Ishikawa (cell line): ENCODE data around the gene NFXL1.

Experiments
- CEBPB ChIP-seq: IDR thresholded peaks from 2 replicates; pipeline ENCODE4 v1.6.1; 2012
- CREB1 ChIP-seq: IDR thresholded peaks from 2 replicates; pipeline ENCODE4 v1.6.1; 2012; ENCODE audit warnings: low read depth
- EGR1 ChIP-seq: IDR thresholded peaks from 2 replicates; pipeline ENCODE4 v1.6.1; 2012
- EP300 ChIP-seq: IDR thresholded peaks from 2 replicates; pipeline ENCODE4 v1.6.1; 2012; ENCODE audit warnings: borderline replicate concordance
- FOXM1 ChIP-seq: IDR thresholded peaks from 2 replicates; pipeline ENCODE4 v1.6.1; 2012; ENCODE audit warnings: low read depth, borderline replicate concordance
- NFIC ChIP-seq: IDR thresholded peaks from 2 replicates; pipeline ENCODE4 v1.6.1; 2012
- RAD21 ChIP-seq: IDR thresholded peaks from 2 replicates; pipeline ENCODE4 v1.6.1; 2012; ENCODE audit warnings: low read depth
- TAF1 ChIP-seq: IDR thresholded peaks from 2 replicates; pipeline ENCODE4 v1.6.1; 2012; ENCODE audit warnings: low read depth, mild to moderate bottlenecking
- TCF12 ChIP-seq: IDR thresholded peaks from 2 replicates; pipeline ENCODE4 v1.6.1; 2012; ENCODE audit warnings: low read depth
- TEAD4 ChIP-seq: IDR thresholded peaks from 2 replicates; pipeline ENCODE4 v1.6.1; 2012
- YY1 ChIP-seq: IDR thresholded peaks from 2 replicates; pipeline ENCODE4 v1.6.1; 2012; ENCODE audit warnings: low read depth
- ZBTB7A ChIP-seq: IDR thresholded peaks from 2 replicates; pipeline ENCODE4 v1.6.1; 2012; ENCODE audit warnings: low read depth
- TF ChIP-seq, protein P1 (sequence below): IDR thresholded peaks from 2 replicates; pipeline ENCODE4 v1.6.1; 2012
- TF ChIP-seq, protein P2 (sequence below): IDR thresholded peaks from 2 replicates; pipeline ENCODE4 v1.6.1; 2012; ENCODE audit warnings: low read depth, mild to moderate bottlenecking
- TF ChIP-seq, protein P3 (sequence below): IDR thresholded peaks from 2 replicates; pipeline ENCODE4 v1.6.1; 2012

The NFXL1 gene

DNA sequence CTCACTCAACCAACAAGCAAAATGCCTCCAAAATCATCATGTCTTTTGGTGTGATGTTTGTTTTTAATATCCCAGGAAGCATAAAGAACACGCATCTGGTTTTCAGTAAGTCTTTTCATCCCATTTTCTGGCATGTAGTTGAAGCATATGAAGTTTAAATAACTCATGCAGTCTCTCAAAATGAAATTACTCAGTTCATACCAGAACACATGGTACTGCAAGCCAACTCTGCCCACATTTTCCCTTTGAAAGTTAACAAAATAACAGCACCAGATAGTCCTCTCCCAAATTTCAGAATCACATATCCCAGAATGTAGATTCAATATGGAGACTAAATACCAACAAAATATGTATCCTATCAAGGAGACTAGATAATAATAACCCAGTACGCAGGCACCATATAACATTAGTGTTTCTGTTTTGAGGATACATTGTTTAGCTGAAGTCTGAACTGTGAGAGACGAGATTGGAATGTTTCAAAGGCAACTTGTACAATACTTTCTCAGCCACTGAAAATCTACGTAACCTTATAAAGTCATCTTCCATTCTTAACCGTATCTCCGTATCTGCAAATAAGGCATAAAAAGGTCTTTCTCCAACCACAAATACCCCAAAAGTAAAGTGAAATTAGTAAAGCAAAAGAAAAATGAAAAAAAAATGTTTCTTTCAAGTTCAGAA lies 99.6 kb downstream of the NFXL1 start:
- TF ChIP-seq TEAD4 (no peak), EP300 (no peak), CREB1 (no peak), YY1 (no peak), CEBPB (no peak), FOXM1 (no peak), RAD21 (no peak), TCF12 (no peak)
- TF ChIP-seq, protein P1, sequence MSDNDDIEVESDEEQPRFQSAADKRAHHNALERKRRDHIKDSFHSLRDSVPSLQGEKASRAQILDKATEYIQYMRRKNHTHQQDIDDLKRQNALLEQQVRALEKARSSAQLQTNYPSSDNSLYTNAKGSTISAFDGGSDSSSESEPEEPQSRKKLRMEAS, result no peak
- TF ChIP-seq, protein P2, sequence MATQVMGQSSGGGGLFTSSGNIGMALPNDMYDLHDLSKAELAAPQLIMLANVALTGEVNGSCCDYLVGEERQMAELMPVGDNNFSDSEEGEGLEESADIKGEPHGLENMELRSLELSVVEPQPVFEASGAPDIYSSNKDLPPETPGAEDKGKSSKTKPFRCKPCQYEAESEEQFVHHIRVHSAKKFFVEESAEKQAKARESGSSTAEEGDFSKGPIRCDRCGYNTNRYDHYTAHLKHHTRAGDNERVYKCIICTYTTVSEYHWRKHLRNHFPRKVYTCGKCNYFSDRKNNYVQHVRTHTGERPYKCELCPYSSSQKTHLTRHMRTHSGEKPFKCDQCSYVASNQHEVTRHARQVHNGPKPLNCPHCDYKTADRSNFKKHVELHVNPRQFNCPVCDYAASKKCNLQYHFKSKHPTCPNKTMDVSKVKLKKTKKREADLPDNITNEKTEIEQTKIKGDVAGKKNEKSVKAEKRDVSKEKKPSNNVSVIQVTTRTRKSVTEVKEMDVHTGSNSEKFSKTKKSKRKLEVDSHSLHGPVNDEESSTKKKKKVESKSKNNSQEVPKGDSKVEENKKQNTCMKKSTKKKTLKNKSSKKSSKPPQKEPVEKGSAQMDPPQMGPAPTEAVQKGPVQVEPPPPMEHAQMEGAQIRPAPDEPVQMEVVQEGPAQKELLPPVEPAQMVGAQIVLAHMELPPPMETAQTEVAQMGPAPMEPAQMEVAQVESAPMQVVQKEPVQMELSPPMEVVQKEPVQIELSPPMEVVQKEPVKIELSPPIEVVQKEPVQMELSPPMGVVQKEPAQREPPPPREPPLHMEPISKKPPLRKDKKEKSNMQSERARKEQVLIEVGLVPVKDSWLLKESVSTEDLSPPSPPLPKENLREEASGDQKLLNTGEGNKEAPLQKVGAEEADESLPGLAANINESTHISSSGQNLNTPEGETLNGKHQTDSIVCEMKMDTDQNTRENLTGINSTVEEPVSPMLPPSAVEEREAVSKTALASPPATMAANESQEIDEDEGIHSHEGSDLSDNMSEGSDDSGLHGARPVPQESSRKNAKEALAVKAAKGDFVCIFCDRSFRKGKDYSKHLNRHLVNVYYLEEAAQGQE, result no peak

DNA sequence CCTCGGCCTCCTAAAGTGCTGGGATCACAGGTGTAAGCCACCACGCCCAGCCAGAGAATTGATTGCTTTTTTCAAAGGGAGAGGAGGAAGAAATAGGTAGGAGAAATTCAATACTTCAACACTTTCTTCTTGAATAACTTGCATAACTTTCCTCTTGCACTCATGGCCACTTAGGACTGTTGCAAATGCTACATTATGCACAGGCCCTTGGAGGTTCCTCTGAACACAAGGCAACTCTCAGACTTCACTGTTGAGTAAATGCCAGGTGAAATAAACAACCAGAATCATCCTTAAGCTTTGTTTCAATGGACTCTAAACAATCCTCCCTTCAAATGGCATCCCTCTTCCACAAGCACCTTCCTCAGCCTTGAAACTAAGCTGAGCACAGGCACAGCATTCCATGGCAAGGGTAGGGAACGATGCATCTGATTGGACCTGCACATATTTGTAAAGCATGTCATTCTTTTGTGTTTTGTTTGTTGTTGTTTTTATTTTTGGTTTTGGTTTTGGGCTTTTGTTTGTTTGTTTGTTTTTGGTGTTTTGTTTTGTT lies 104.7 kb downstream of the NFXL1 start:
- TF ChIP-seq CREB1, result no peak
- TF ChIP-seq YY1, result no peak
- no peak for TF ChIP-seq TCF12
- TF ChIP-seq, protein P1, result no peak
- no peak for TF ChIP-seq FOXM1
- TF ChIP-seq EGR1, result no peak
- TF ChIP-seq RAD21, result no peak
- TF ChIP-seq TEAD4, result no peak
- TF ChIP-seq EP300, result no peak
- no peak for TF ChIP-seq ZBTB7A
- TF ChIP-seq, protein P3, sequence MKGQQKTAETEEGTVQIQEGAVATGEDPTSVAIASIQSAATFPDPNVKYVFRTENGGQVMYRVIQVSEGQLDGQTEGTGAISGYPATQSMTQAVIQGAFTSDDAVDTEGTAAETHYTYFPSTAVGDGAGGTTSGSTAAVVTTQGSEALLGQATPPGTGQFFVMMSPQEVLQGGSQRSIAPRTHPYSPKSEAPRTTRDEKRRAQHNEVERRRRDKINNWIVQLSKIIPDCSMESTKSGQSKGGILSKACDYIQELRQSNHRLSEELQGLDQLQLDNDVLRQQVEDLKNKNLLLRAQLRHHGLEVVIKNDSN, result no peak

DNA sequence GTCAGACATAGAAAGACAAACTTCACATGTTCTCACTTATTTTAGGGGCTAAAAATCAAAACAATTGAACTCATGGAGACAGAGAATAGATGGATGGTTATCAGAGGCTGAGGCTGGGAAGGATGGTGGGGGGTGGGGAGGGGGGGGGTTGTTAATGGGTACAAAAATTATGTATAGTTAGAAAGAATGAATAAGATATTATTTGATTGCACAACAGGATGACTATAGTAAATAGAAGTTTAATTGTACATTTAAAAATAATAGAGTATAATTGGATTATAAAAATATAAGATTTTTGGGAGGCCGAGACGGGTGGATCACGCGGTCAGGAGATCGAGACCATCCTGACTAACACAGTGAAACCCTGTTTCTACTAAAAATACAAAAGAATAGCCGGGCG lies 109.8 kb downstream of the NFXL1 start:
- no peak for TF ChIP-seq TAF1
- no peak for TF ChIP-seq ZBTB7A
- no peak for TF ChIP-seq TEAD4
- no peak for TF ChIP-seq EGR1
- no peak for TF ChIP-seq TCF12
- no peak for TF ChIP-seq CEBPB
- TF ChIP-seq CREB1, result no peak
- TF ChIP-seq YY1, result no peak

DNA sequence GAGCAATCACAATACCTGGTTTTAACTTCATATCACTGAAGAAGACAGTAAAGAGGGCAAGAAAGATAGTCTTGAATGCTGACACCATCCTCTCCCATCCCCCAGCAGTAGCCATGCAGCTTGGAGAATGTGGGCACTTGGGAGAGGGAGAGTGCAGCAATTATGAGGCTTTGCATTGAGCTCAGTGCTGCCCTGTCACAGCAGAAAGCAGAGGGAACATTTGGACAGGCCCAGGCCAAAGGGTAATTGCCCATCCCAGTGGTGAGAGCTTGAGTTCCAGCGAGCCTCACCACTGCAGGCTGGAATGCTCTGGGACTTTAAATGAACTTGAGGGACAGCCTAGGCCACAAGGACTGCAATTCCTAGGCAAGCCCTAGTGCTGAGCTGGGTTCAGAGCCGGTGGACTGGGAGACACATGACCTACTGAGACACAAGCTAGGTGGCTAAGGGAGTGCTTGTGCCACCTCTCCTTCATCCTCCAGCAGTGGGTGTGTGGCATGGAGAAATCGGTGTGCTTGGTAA lies 112.8 kb downstream of the NFXL1 start:
- TF ChIP-seq TEAD4 (no peak), NFIC (no peak), YY1 (no peak), CREB1 (no peak), EGR1 (no peak), ZBTB7A (no peak)
- TF ChIP-seq, protein P1, result no peak
- TF ChIP-seq, protein P2, result no peak

DNA sequence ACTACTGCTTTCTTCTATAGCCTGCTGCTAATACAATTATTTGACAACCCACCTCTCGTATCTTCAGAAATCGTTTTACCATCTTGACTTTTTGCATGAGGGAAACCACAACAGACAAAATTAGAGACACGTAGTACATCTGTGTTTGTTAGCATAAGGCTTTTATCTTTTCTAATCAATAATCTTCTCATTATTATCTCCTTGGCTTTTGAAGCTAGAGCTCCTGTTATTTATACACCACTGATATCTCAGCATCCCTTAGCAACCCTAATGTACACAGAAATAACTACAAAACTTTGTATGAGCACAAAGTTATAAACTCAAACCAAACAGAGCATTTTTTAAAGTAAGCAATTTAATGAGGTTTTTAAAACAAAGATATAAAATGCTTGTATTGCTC lies 116.2 kb downstream of the NFXL1 start:
- TF ChIP-seq RAD21 (no peak), FOXM1 (no peak), TCF12 (no peak), CREB1 (no peak), ZBTB7A (no peak), TEAD4 (no peak), EGR1 (no peak), NFIC (no peak), EP300 (no peak), TAF1 (no peak), CEBPB (no peak), YY1 (no peak)
- TF ChIP-seq, protein P1, result no peak
- TF ChIP-seq, protein P2, result no peak
- TF ChIP-seq, protein P3, result no peak
